Endothelial cell of umbilical vein (primary cell): ENCODE measurements around the gene TNFRSF8. TPM values are rescaled to one million over a fixed set of nuclear protein-coding genes. Genes with fewer than 3 reads are reported as not detected.

Experiments used
- BruUV-seq: library from RNA; stranded (reverse); fragments of 400-500 nt; replicated peaks from 2 replicates; lab custom pipeline; 2021; lab: Mats Ljungman, UMichigan
- CTCF ChIA-PET: fragments of 300-600, 350-600 bp; sonication (Branson Sonifier 250); formaldehyde crosslinking; loops from one replicate; lab custom pipeline; 2021; ENCODE audit warnings: antibody characterized with exemption, inconsistent platforms; lab: Charles Lee
- POLR2A ChIA-PET: fragments of 300-600, 350-600 bp; sonication (Branson Sonifier 250); formaldehyde crosslinking; loops from one replicate; lab custom pipeline; 2021; ENCODE audit warnings: antibody characterized with exemption, inconsistent platforms; lab: Charles Lee
- DNase-seq: peaks from one replicate; pipeline ENCODE4 v3.0.0-alpha.2; 2011; ENCODE audit warnings: low read depth, low spot score
- FAIRE-seq: peaks from 2 replicates; lab custom pipeline; 2011; peaks lifted over from hg19 to GRCh38; lab: Jason Lieb, UNC
- H2AFZ ChIP-seq: 2 replicates; pipeline ENCODE4 v1.6.0; 2012; ENCODE audit warnings: low read depth, low read length, control low read depth, inconsistent platforms
- H3K27ac ChIP-seq: 2 replicates; pipeline ENCODE4 v1.5.1; 2011; ENCODE audit warnings: low read depth, mild to moderate bottlenecking, control low read depth, low read length, moderate library complexity; ENCODE audit not compliant: insufficient read depth
- H3K27me3 ChIP-seq, 2 experiments: 2 replicates each; pipeline versions ENCODE4 v1.6.0 to v1.6.1; 2011; ENCODE audit warnings: low read length in 2 of 2, mixed read lengths in 1 of 2; ENCODE audit not compliant: control insufficient read depth in 2 of 2, insufficient read depth in 2 of 2
- H3K36me3 ChIP-seq, 2 experiments: 2 replicates in 1 of 2; 3 replicates in 1 of 2; pipeline ENCODE4 v1.5.1; 2011; ENCODE audit warnings: low read length in 2 of 2, mild to moderate bottlenecking in 1 of 2, moderate library complexity in 1 of 2; ENCODE audit not compliant: control insufficient read depth in 2 of 2, insufficient read depth in 2 of 2; ENCODE audit errors: extremely low read depth in 1 of 2
- H3K4me1 ChIP-seq: 3 replicates; pipeline ENCODE4 v1.5.1; 2011; ENCODE audit warnings: mild to moderate bottlenecking, low read length; ENCODE audit not compliant: control insufficient read depth, insufficient read depth; ENCODE audit errors: extremely low read depth
- H3K4me2 ChIP-seq: 2 replicates; pipeline ENCODE4 v1.6.1; 2011; ENCODE audit warnings: low read length, control low read depth, mixed read lengths; ENCODE audit not compliant: insufficient read depth
- H3K4me3 ChIP-seq, 3 experiments: fragments of 200-600 bp in 1 of 3; sonication (generic), shearing (Covaris generic) in 1 of 3; replicated peaks in 1 of 3; 2 replicates each; pipeline ENCODE4 v1.5.1; 2011 to 2016; ENCODE audit warnings: control low read depth in 3 of 3, low read length in 3 of 3, mild to moderate bottlenecking in 2 of 3, inconsistent platforms in 1 of 3, low read depth in 1 of 3, moderate library complexity in 1 of 3; ENCODE audit not compliant: insufficient read depth in 1 of 3
- H3K79me2 ChIP-seq: 2 replicates; pipeline ENCODE4 v1.6.0; 2012; ENCODE audit warnings: low read length, inconsistent platforms; ENCODE audit not compliant: control insufficient read depth, insufficient read depth
- H3K9ac ChIP-seq: replicated peaks from 2 replicates; pipeline ENCODE3; 2011; ENCODE audit warnings: low read length, control low read depth; ENCODE audit not compliant: insufficient read depth; ENCODE audit errors: extremely low read depth
- H3K9me1 ChIP-seq: replicated peaks from 3 replicates; pipeline ENCODE4 v1.6.0; 2011; ENCODE audit warnings: mild to moderate bottlenecking, low read length; ENCODE audit not compliant: control insufficient read depth, insufficient read depth; ENCODE audit errors: extremely low read depth
- H3K9me3 ChIP-seq: replicated peaks from 2 replicates; pipeline ENCODE4 v1.5.1; 2012; ENCODE audit warnings: low read length, inconsistent platforms; ENCODE audit not compliant: control insufficient read depth, insufficient read depth
- H4K20me1 ChIP-seq: replicated peaks from 2 replicates; pipeline ENCODE3; 2011; ENCODE audit warnings: mild to moderate bottlenecking, low read length; ENCODE audit not compliant: control insufficient read depth, insufficient read depth; ENCODE audit errors: extremely low read depth
- EZH2 ChIP-seq: IDR thresholded peaks from 2 replicates; pipeline ENCODE4 v1.6.1; 2012; ENCODE audit warnings: borderline replicate concordance, low read depth, mild to moderate bottlenecking, moderate library complexity, low read length, inconsistent platforms; ENCODE audit not compliant: severe bottlenecking
- FOS ChIP-seq: IDR thresholded peaks from 2 replicates; pipeline ENCODE4 v1.6.1; 2011; ENCODE audit warnings: mild to moderate bottlenecking, low read length, moderate library complexity, borderline replicate concordance; ENCODE audit not compliant: insufficient read depth
- GATA2 ChIP-seq: IDR thresholded peaks from 2 replicates; pipeline ENCODE4 v1.7.0; 2011; ENCODE audit warnings: low read depth, mild to moderate bottlenecking, moderate library complexity, mixed read lengths, low read length; ENCODE audit not compliant: insufficient read length, insufficient read depth
- JUN ChIP-seq: IDR thresholded peaks from 2 replicates; pipeline ENCODE4 v1.6.1; 2011; ENCODE audit warnings: borderline replicate concordance, low read depth; ENCODE audit not compliant: insufficient read length, insufficient read depth
- MYC ChIP-seq: IDR thresholded peaks from one replicate; pipeline ENCODE4 v1.6.1; 2011; ENCODE audit warnings: mild to moderate bottlenecking, low read depth, low read length
- POLR2A ChIP-seq: IDR thresholded peaks from 2 replicates; pipeline ENCODE4 v1.6.1; 2012; ENCODE audit warnings: low read depth, mild to moderate bottlenecking, control low read depth, low read length
- POLR2AphosphoS5 ChIP-seq: IDR thresholded peaks from 2 replicates; pipeline ENCODE4 v1.6.1; 2012; ENCODE audit warnings: low read depth, mild to moderate bottlenecking, control low read depth, low read length, moderate library complexity; ENCODE audit not compliant: insufficient read depth
- dilution Hi-C: fragments of 300-500 bp; cut with MboI; formaldehyde crosslinking; loops from one replicate; pipeline ENCODE4 v1.15.0; 2019; ENCODE audit warnings: low sequenced_read_pairs; ENCODE audit not compliant: extremely low pct_ligation_motif_present
- intact Hi-C: fragments of 100-400 bp; cut with micrococcal nuclease; formaldehyde crosslinking; loops from one replicate; pipeline ENCODE4 v1.10.0; 2022
- polyA plus RNA-seq, 4 experiments: library from polyadenylated mRNA; depleted of rRNA in 3 of 4; stranded (reverse) in 3 of 4; unstranded in 1 of 4; fragments of >200 nt; gene quantifications; 2 replicates each; pipeline versions ENCODE4 v1.2.1 to v1.2.3, GENCODE V29; 2011 to 2012; ENCODE audit warnings: missing spikeins in 1 of 4
- total RNA-seq: library from RNA; stranded (reverse); gene quantifications from 2 replicates; pipeline ENCODE4 v1.2.3, GENCODE V29; 2021
- TF ChIP-seq, protein P1 (sequence below), 2 donors: IDR thresholded peaks; 1 replicate in 1 of 2; 2 replicates in 1 of 2; pipeline ENCODE4 v1.5.1; 2011; ENCODE audit warnings: low read length in 2 of 2, mild to moderate bottlenecking in 2 of 2, moderate library complexity in 2 of 2, control low read depth in 1 of 2, inconsistent platforms in 1 of 2, low read depth in 1 of 2; ENCODE audit not compliant: insufficient read depth in 1 of 2; ENCODE audit errors: extremely low read depth in 1 of 2
- TF ChIP-seq, protein P2 (sequence below): IDR thresholded peaks from 2 replicates; pipeline ENCODE4 v1.6.1; 2011; ENCODE audit not compliant: insufficient read depth, insufficient read length

Gene TNFRSF8
- total and polyA plus RNA-seq, 2 donors (not counting 3 experiments of a cell fraction or from before 2014, with no cell fraction given) = 0.47 TPM; not detected in 1

DNA sequence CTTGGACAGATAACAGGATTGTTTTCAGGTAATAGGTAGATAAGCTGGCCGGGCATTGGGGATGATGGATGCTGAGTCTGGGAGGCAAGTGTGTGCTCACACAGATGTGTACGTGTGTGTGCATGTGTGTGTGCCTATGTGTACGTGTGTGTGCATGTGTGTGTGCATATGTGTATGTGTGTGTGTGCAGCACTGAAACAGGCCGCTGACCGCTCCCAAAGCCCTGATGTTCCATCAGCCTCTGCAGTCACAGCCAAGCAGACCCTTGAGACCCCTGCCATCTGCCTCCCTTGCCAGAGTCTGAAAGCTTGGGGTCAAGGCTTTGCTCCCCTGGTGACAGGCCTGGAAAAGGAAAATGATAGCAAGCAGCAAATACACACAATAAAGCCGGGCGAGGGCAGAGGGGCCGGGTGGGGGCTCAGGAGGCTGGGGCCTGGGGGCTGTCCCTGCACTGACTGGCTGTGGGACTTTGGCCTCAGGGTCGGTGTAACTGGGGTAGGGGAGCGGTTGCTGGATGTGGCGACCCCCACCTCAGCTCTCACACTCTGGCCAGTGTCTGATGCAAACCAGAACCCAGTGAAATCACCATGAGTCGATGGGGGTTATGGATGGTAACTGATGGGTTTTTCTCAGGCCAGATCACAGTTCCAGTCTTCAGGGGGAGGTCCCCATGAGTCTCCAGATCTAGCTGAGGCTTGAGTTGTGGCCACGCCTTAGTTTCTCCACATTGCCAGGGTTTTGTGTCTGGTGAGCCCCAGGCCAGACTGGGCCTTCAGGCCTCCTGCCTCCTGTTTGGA is 9.2 kb upstream of the TNFRSF8 start:
- no peak overlapping the region for H3K27ac ChIP-seq
- no peaks in the 10 kb centered on the region for H3K9me1 ChIP-seq
- intact Hi-C loops = no loop called here
- H3K4me2 ChIP-seq = no peak overlapping the region
- dilution Hi-C loops = no loop called here
- no peak overlapping the region for H3K4me3 ChIP-seq
- H3K9me3 ChIP-seq = no peaks in the 10 kb centered on the region
- ChIA-PET CTCF (no interaction called here), POLR2A (no interaction called here)
- H3K9ac ChIP-seq = no peak overlapping the region
- no peaks in the 10 kb centered on the region for H3K36me3 ChIP-seq
- no peak overlapping the region for H2AFZ ChIP-seq
- H3K27me3 ChIP-seq = no peaks in the 10 kb centered on the region
- H3K79me2 ChIP-seq = no peaks in the 10 kb centered on the region
- no peak for FAIRE-seq
- no peaks in the 10 kb centered on the region for H3K4me1 ChIP-seq
- DNase-seq = no peak
- BruUV-seq = no TSS peak
- H4K20me1 ChIP-seq = no peaks in the 10 kb centered on the region
- TF ChIP-seq POLR2AphosphoS5 (no peak), EZH2 (no peak), MYC (no peak), GATA2 (no peak), JUN (no peak), POLR2A (no peak), FOS (no peak)
- TF ChIP-seq, protein P1, sequence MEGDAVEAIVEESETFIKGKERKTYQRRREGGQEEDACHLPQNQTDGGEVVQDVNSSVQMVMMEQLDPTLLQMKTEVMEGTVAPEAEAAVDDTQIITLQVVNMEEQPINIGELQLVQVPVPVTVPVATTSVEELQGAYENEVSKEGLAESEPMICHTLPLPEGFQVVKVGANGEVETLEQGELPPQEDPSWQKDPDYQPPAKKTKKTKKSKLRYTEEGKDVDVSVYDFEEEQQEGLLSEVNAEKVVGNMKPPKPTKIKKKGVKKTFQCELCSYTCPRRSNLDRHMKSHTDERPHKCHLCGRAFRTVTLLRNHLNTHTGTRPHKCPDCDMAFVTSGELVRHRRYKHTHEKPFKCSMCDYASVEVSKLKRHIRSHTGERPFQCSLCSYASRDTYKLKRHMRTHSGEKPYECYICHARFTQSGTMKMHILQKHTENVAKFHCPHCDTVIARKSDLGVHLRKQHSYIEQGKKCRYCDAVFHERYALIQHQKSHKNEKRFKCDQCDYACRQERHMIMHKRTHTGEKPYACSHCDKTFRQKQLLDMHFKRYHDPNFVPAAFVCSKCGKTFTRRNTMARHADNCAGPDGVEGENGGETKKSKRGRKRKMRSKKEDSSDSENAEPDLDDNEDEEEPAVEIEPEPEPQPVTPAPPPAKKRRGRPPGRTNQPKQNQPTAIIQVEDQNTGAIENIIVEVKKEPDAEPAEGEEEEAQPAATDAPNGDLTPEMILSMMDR (IDR thresholded peaks at IDR 0.05; ENCODE audit: extremely low read depth in 1 of 2, insufficient read depth in 1 of 2, low read depth in 1 of 2, low read length in 2 of 2) = no peak
- TF ChIP-seq, protein P2, sequence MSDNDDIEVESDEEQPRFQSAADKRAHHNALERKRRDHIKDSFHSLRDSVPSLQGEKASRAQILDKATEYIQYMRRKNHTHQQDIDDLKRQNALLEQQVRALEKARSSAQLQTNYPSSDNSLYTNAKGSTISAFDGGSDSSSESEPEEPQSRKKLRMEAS = no peak
